Right lobe of liver (tissue), 4 donors: ENCODE data around the gene ADH7.

Experiments
- CTCF ChIP-seq, 4 donors: fragments of 200-600 bp in 3 of 4; fragments of 450-650 bp in 1 of 4; IDR thresholded peaks; one replicate each; pipeline versions ENCODE4 v1.5.1 to v1.8.0; 2016 to 2022; ENCODE audit warnings: antibody characterized with exemption in 4 of 4, mild to moderate bottlenecking in 2 of 4
- POLR2A ChIP-seq: fragments of 450-650 bp; IDR thresholded peaks from one replicate; pipeline ENCODE4 v1.6.1; 2017; ENCODE audit warnings: antibody characterized with exemption, mild to moderate bottlenecking
- donor health status: DM: no; HTN: no; CAD: no.
- donor health status: DM: no; HTN: no; CAD: no.
- donor health status: DM: no; HTN: yes; CAD: no.

- TF ChIP-seq CTCF (IDR thresholded peaks at IDR 0.05), result no peak
- no peak for TF ChIP-seq POLR2A
Observed at GRCh38 chr4:99413140-99413539, 22.0 kb downstream of the ADH7 start.
